HepG2 (cell line): ENCODE measurements around the gene TNFSF13. TPM values are rescaled to one million over a fixed set of nuclear protein-coding genes. Genes with fewer than 3 reads are reported as not detected.

Experiments used
- FOXA1 ChIP-seq, 2 experiments: fragments of 450-650 bp in 1 of 2; sonication (generic) in 1 of 2; formaldehyde crosslinking in 1 of 2; IDR thresholded peaks; 2 replicates each; pipeline versions ENCODE4 v1.4.0 to v1.6.1; 2016 to 2020; ENCODE audit warnings: missing genetic modification reagents in 1 of 2
- IRX3 ChIP-seq: sonication (generic); formaldehyde crosslinking; IDR thresholded peaks from 2 replicates; pipeline ENCODE4 v1.8.1; 2023; ENCODE audit warnings: mild to moderate bottlenecking, low read depth, missing genetic modification reagents, borderline replicate concordance
- MNT ChIP-seq: fragments of 450-650 bp; IDR thresholded peaks from 2 replicates; pipeline ENCODE4 v1.6.1; 2016
- TSC22D2 ChIP-seq: sonication (generic); formaldehyde crosslinking; IDR thresholded peaks from 2 replicates; pipeline ENCODE4 v1.5.1; 2020; ENCODE audit warnings: missing genetic modification reagents, mild to moderate bottlenecking, borderline replicate concordance
- ZBTB33 ChIP-seq: sonication (generic); formaldehyde crosslinking; IDR thresholded peaks from 2 replicates; pipeline ENCODE4 v1.4.0; 2020; ENCODE audit warnings: missing genetic modification reagents
- ZNF333 ChIP-seq: sonication (generic); formaldehyde crosslinking; IDR thresholded peaks from 2 replicates; pipeline ENCODE4 v1.4.0; 2020; ENCODE audit warnings: mild to moderate bottlenecking, missing genetic modification reagents, borderline replicate concordance
- ZNF350 ChIP-seq: sonication (generic); formaldehyde crosslinking; IDR thresholded peaks from 2 replicates; pipeline ENCODE4 v1.4.0; 2020; ENCODE audit warnings: mild to moderate bottlenecking, low read depth, missing genetic modification reagents, borderline replicate concordance
- ZNF441 ChIP-seq: sonication (generic); formaldehyde crosslinking; IDR thresholded peaks from 2 replicates; pipeline ENCODE4 v1.7.0; 2021; ENCODE audit warnings: missing genetic modification reagents, borderline replicate concordance
- ZNF446 ChIP-seq: sonication (generic); formaldehyde crosslinking; IDR thresholded peaks from 2 replicates; pipeline ENCODE4 v1.5.0; 2020; ENCODE audit warnings: mild to moderate bottlenecking, missing genetic modification reagents
- ZNF547 ChIP-seq: sonication (generic); formaldehyde crosslinking; IDR thresholded peaks from 2 replicates; pipeline ENCODE4 v1.5.1; 2020; ENCODE audit warnings: mild to moderate bottlenecking, missing genetic modification reagents
- ZNF687 ChIP-seq: sonication (generic); formaldehyde crosslinking; IDR thresholded peaks from 2 replicates; pipeline ENCODE4 v1.5.1; 2020; ENCODE audit warnings: mild to moderate bottlenecking, missing genetic modification reagents, moderate library complexity
- ZNF761 ChIP-seq: sonication (generic); formaldehyde crosslinking; conservative IDR thresholded peaks from 2 replicates; pipeline ENCODE4 v1.4.0; 2020; ENCODE audit warnings: mild to moderate bottlenecking, missing genetic modification reagents
- ZXDC ChIP-seq: sonication (generic); formaldehyde crosslinking; IDR thresholded peaks from 2 replicates; pipeline ENCODE4 v1.5.0; 2020; ENCODE audit warnings: mild to moderate bottlenecking, missing genetic modification reagents
- polyA plus RNA-seq, 8 experiments: library from polyadenylated mRNA; depleted of rRNA in 3 of 8; stranded (reverse) in 7 of 8; unstranded in 1 of 8; fragments of >200 nt; fragmentation: Illumina TruSeq in 4 of 8; extraction: Trizol in 4 of 8; gene quantifications; 2 replicates each; pipeline versions ENCODE4 v1.2.1 to v1.2.3, GENCODE V29; 2011 to 2016; ENCODE audit warnings: low read depth in 4 of 8, missing spikeins in 1 of 8, mixed read lengths in 1 of 8; ENCODE audit not compliant: insufficient read depth in 1 of 8
- total RNA-seq, 5 experiments: library from RNA; depleted of rRNA; stranded (reverse); fragments of >200 nt; fragmentation: Illumina TruSeq; extraction: Trizol; gene quantifications; 2 replicates each; pipeline ENCODE4 v1.2.3, GENCODE V29; 2016; ENCODE audit warnings: low read depth in 1 of 5

Gene TNFSF13
- total and polyA plus RNA-seq, 2 of the 13 experiments (the other 11 are each of a cell fraction or from before 2014, with no cell fraction given) = 2.5 to 3.3 TPM

- no peak for TF ChIP-seq ZNF761
- 0 out of 2 replicates have a peak, but pooled peaks have one; percentile 65 for TF ChIP-seq ZNF446
- TF ChIP-seq ZNF350 (CRISPR knock-in tag) = 0 out of 2 replicates have a peak, but pooled peaks have one; percentile 17
- 0 out of 2 replicates have a peak, but pooled peaks have one; percentile 62 for TF ChIP-seq TSC22D2
- peak; percentile 67 for TF ChIP-seq ZNF441
- no peak for TF ChIP-seq FOXA1 (IDR thresholded peaks at IDR 0.05)
- no peak; the same call in 1 of the 2 replicates for TF ChIP-seq FOXA1 (CRISPR knock-in tag; IDR thresholded peaks at IDR 0.05)
- peak; percentile 89 for TF ChIP-seq ZNF687 (CRISPR knock-in tag)
- TF ChIP-seq ZBTB33 (CRISPR knock-in tag) = peak; percentile 19; the same call in 1 of the 2 replicates
- peak; percentile 71 for TF ChIP-seq MNT
- peak; percentile 66; the same call in 1 of the 2 replicates for TF ChIP-seq ZNF547 (CRISPR knock-in tag)
- no peak for TF ChIP-seq ZXDC
- TF ChIP-seq IRX3 (CRISPR knock-in tag) = no peak
- no peak for TF ChIP-seq ZNF333 (CRISPR knock-in tag)
Measured at GRCh38 chr17:7573324-7574080, 15.0 kb downstream of the TNFSF13 start (continued).
